Measurements from ENCODE around the gene SOS1.

SOS1 gene

GRCh38 chr2:39099870-39100728, 20.8 kb downstream of the SOS1 start:
- H3K4me3 ChIP-seq (ENCODE audit: low read depth, low read length): no peak overlapping the region
- no peak overlapping the region for H3K27ac ChIP-seq (ENCODE audit: low read depth, low read length)
- no peaks in the 10 kb centered on the region for H3K36me3 ChIP-seq (ENCODE audit: control insufficient read depth, insufficient read depth, low read length)
- H3K4me1 ChIP-seq (ENCODE audit: control insufficient read depth, insufficient read depth, low read length): no peaks in the 10 kb centered on the region
- no peaks in the 10 kb centered on the region for H3K27me3 ChIP-seq (ENCODE audit: control insufficient read depth, insufficient read depth, low read length)
- no peak overlapping the region for H3K9ac ChIP-seq (ENCODE audit: low read depth, low read length)
- H3K9me3 ChIP-seq (ENCODE audit: control insufficient read depth, insufficient read depth, low read length): no peaks in the 10 kb centered on the region

DNA sequence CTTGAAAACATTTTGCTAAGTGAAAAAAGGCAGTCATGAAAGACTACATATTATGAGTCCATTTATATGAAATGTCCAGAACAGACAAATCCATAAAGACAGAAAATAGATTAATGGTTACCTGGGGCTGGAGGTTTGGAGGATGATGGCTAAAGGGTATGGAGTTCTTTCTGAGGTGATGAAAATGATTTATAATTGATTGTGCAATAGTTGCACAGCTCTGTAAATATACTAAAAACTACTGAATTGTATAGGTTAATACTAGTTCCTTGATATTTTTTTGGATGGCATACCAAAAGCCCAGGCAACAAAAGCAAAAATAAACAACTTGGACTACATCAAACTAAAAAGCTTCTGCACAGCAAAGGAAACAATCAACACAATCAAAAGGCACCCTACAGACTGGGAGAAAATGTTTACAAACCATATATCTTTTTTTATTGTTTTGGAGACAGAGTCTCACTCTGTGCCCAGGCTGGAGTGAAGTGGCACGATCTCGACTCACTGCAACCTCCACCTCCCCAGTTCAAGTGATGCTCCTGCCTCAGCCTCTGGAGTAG, 21.5 kb downstream of the SOS1 start:
- Histone ChIP-seq H3K4me3 (ENCODE audit: low read depth, low read length) (no peak overlapping the region), H3K9ac (ENCODE audit: low read depth, low read length) (no peak overlapping the region), H3K9me3 (ENCODE audit: control insufficient read depth, insufficient read depth, low read length) (no peaks in the 10 kb centered on the region), H3K27me3 (ENCODE audit: control insufficient read depth, insufficient read depth, low read length) (no peaks in the 10 kb centered on the region), H3K36me3 (ENCODE audit: control insufficient read depth, insufficient read depth, low read length) (no peaks in the 10 kb centered on the region), H3K27ac (ENCODE audit: low read depth, low read length) (no peak overlapping the region), H3K4me1 (ENCODE audit: control insufficient read depth, insufficient read depth, low read length) (no peaks in the 10 kb centered on the region)

- Histone ChIP-seq H3K36me3 (ENCODE audit: control insufficient read depth, insufficient read depth, low read length) (no peaks in the 10 kb centered on the region), H3K27ac (ENCODE audit: low read depth, low read length) (no peak overlapping the region), H3K9ac (ENCODE audit: low read depth, low read length) (no peak overlapping the region), H3K4me3 (ENCODE audit: low read depth, low read length) (no peak overlapping the region), H3K27me3 (ENCODE audit: control insufficient read depth, insufficient read depth, low read length) (no peaks in the 10 kb centered on the region), H3K4me1 (ENCODE audit: control insufficient read depth, insufficient read depth, low read length) (peaks cover 24% of the 10 kb centered on the region), H3K9me3 (ENCODE audit: control insufficient read depth, insufficient read depth, low read length) (no peaks in the 10 kb centered on the region)
Measured at GRCh38 chr2:39095624-39096023, 25.2 kb downstream of the SOS1 start.

- Histone ChIP-seq H3K4me3 (ENCODE audit: low read depth, low read length) (no peak overlapping the region), H3K27me3 (ENCODE audit: control insufficient read depth, insufficient read depth, low read length) (no peaks in the 10 kb centered on the region), H3K4me1 (ENCODE audit: control insufficient read depth, insufficient read depth, low read length) (peaks cover 24% of the 10 kb centered on the region), H3K9me3 (ENCODE audit: control insufficient read depth, insufficient read depth, low read length) (no peaks in the 10 kb centered on the region), H3K27ac (ENCODE audit: low read depth, low read length) (no peak overlapping the region), H3K9ac (ENCODE audit: low read depth, low read length) (no peak overlapping the region), H3K36me3 (ENCODE audit: control insufficient read depth, insufficient read depth, low read length) (no peaks in the 10 kb centered on the region)
Measured at GRCh38 chr2:39094717-39095363, 26.0 kb downstream of the SOS1 start.

- Histone ChIP-seq H3K27ac (ENCODE audit: low read depth, low read length) (no peak overlapping the region), H3K4me3 (ENCODE audit: low read depth, low read length) (no peak overlapping the region), H3K9me3 (ENCODE audit: control insufficient read depth, insufficient read depth, low read length) (no peaks in the 10 kb centered on the region), H3K9ac (ENCODE audit: low read depth, low read length) (no peak overlapping the region), H3K36me3 (ENCODE audit: control insufficient read depth, insufficient read depth, low read length) (no peaks in the 10 kb centered on the region), H3K4me1 (ENCODE audit: control insufficient read depth, insufficient read depth, low read length) (peaks cover 25% of the 10 kb centered on the region), H3K27me3 (ENCODE audit: control insufficient read depth, insufficient read depth, low read length) (no peaks in the 10 kb centered on the region)
Measured at GRCh38 chr2:39093218-39093898, 27.5 kb downstream of the SOS1 start.

GRCh38 chr2:39091543-39091942, 29.3 kb downstream of the SOS1 start:
- H3K9me3 ChIP-seq (ENCODE audit: control insufficient read depth, insufficient read depth, low read length): no peaks in the 10 kb centered on the region
- peaks cover 27% of the 10 kb centered on the region for H3K4me1 ChIP-seq (ENCODE audit: control insufficient read depth, insufficient read depth, low read length)
- no peak overlapping the region for H3K4me3 ChIP-seq (ENCODE audit: low read depth, low read length)
- no peaks in the 10 kb centered on the region for H3K27me3 ChIP-seq (ENCODE audit: control insufficient read depth, insufficient read depth, low read length)
- H3K36me3 ChIP-seq (ENCODE audit: control insufficient read depth, insufficient read depth, low read length): no peaks in the 10 kb centered on the region
- no peak overlapping the region for H3K27ac ChIP-seq (ENCODE audit: low read depth, low read length)
- H3K9ac ChIP-seq (ENCODE audit: low read depth, low read length): no peak overlapping the region

DNA sequence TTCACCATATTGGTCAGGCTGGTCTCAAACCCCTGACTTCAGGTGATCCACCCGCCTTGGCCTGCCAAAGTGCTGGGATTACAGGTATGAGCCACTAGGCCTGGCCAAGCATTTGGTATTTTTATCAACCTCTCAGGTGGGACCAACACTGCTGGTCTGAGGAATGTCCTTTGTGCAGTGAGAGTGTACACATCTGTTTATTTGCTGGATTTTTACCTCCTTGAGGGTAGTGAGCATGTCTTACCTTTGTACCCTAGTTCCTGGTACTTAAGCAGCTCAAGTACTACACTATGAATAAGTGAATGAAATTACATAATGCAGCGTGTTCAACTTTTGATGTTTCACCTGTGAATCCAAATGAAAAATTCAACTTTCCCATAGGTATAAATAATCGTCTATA, 29.8 kb downstream of the SOS1 start:
- H3K27me3 ChIP-seq (ENCODE audit: control insufficient read depth, insufficient read depth, low read length): no peaks in the 10 kb centered on the region
- no peaks in the 10 kb centered on the region for H3K36me3 ChIP-seq (ENCODE audit: control insufficient read depth, insufficient read depth, low read length)
- H3K27ac ChIP-seq (ENCODE audit: low read depth, low read length): peak overlapping the region; percentile 7
- peaks cover 27% of the 10 kb centered on the region for H3K4me1 ChIP-seq (ENCODE audit: control insufficient read depth, insufficient read depth, low read length)
- no peak overlapping the region for H3K9ac ChIP-seq (ENCODE audit: low read depth, low read length)
- H3K9me3 ChIP-seq (ENCODE audit: control insufficient read depth, insufficient read depth, low read length): no peaks in the 10 kb centered on the region
- no peak overlapping the region for H3K4me3 ChIP-seq (ENCODE audit: low read depth, low read length)

DNA sequence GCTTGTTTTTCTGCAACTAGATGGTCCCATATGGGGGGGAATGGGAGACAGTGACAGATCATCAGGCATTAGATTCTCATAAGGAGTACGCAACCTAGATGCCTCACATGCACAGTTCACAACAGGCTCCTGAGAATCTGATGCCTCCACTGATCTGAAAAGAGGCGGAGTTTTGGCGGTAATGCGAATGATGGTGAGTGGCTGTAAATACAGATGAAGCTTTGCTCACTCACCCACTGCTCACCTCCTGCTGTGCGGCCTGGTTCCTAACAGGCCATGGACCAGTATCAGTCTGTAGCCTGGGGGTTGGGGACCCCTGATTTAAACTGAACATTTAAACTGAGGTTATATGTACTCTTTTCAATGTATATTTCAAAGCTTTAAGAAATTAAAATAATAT, 40.7 kb downstream of the SOS1 start:
- Histone ChIP-seq H3K9me3 (ENCODE audit: control insufficient read depth, insufficient read depth, low read length) (no peaks in the 10 kb centered on the region), H3K4me3 (ENCODE audit: low read depth, low read length) (no peak overlapping the region), H3K4me1 (ENCODE audit: control insufficient read depth, insufficient read depth, low read length) (no peaks in the 10 kb centered on the region), H3K27me3 (ENCODE audit: control insufficient read depth, insufficient read depth, low read length) (no peaks in the 10 kb centered on the region), H3K36me3 (ENCODE audit: control insufficient read depth, insufficient read depth, low read length) (no peaks in the 10 kb centered on the region), H3K9ac (ENCODE audit: low read depth, low read length) (no peak overlapping the region), H3K27ac (ENCODE audit: low read depth, low read length) (no peak overlapping the region)

DNA sequence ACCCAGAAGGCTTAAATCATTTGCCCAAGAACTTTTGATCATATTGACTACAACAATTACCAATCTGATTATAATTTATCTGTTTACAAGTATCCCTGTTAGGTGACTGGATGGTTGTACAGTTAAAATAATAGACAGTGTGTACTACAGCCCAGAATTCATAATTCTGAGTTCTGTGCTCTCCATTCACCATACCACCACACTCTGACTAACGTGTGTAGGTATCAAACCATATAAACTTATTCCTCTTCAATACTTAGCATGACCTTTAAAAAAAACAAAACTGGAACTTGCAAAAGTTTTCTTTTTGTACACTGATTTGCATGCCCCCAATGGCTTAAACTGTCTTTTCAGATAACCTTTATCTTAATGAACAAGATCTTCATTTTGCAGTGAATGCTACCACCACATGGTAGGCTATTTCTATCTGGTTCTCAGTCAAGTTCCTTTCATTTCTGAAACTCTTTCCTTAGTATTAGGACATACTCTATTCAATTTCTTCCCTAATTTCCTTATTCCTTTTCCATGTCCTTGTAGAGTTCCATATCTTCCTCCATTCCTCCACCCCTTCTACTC, 50.9 kb downstream of the SOS1 start:
- Histone ChIP-seq H3K9me3 (ENCODE audit: control insufficient read depth, insufficient read depth, low read length) (no peaks in the 10 kb centered on the region), H3K4me1 (ENCODE audit: control insufficient read depth, insufficient read depth, low read length) (peaks cover 21% of the 10 kb centered on the region), H3K36me3 (ENCODE audit: control insufficient read depth, insufficient read depth, low read length) (peaks cover 20% of the 10 kb centered on the region), H3K4me3 (ENCODE audit: low read depth, low read length) (no peak overlapping the region), H3K9ac (ENCODE audit: low read depth, low read length) (no peak overlapping the region), H3K27ac (ENCODE audit: low read depth, low read length) (no peak overlapping the region), H3K27me3 (ENCODE audit: control insufficient read depth, insufficient read depth, low read length) (no peaks in the 10 kb centered on the region)

DNA sequence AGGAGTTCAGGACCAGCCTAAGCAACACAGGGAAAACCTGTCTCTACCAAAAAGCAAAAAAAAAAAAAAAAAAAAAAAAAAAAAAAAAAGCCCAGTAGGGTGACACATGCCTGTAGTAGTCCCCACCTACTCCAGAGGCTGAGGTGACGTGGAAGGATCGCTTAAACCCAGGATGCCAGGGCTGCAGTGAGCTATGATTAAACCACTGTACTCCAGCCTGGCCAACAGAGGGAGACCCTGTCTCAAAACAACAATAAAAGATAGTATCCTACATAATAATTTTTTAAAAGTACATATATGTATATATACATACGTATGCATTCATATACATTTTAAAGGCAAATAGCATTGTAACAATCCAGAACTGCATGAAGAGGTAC, 51.7 kb downstream of the SOS1 start:
- H3K9ac ChIP-seq (ENCODE audit: low read depth, low read length): no peak overlapping the region
- H3K4me3 ChIP-seq (ENCODE audit: low read depth, low read length): no peak overlapping the region
- H3K36me3 ChIP-seq (ENCODE audit: control insufficient read depth, insufficient read depth, low read length): peaks cover 20% of the 10 kb centered on the region
- no peaks in the 10 kb centered on the region for H3K9me3 ChIP-seq (ENCODE audit: control insufficient read depth, insufficient read depth, low read length)
- peaks cover 21% of the 10 kb centered on the region for H3K4me1 ChIP-seq (ENCODE audit: control insufficient read depth, insufficient read depth, low read length)
- no peak overlapping the region for H3K27ac ChIP-seq (ENCODE audit: low read depth, low read length)
- H3K27me3 ChIP-seq (ENCODE audit: control insufficient read depth, insufficient read depth, low read length): no peaks in the 10 kb centered on the region
